H1 (cell line): ENCODE results near the gene WDR93. TPM values are rescaled to one million over a fixed set of nuclear protein-coding genes. Genes with fewer than 3 reads are reported as not detected.

Source experiments
- CTCF ChIA-PET: fragments of 300-600 bp; sonication (Branson Sonifier 250); formaldehyde crosslinking; loops from one replicate; lab custom pipeline; 2021; ENCODE audit not compliant: partially characterized antibody; lab: Charles Lee
- POLR2A ChIA-PET: fragments of 300-600 bp; sonication (Branson Sonifier 250); formaldehyde crosslinking; loops from one replicate; lab custom pipeline; 2021; ENCODE audit warnings: inconsistent platforms; ENCODE audit not compliant: partially characterized antibody; lab: Charles Lee
- DNase-seq, 2 experiments: peaks; one replicate each; pipeline versions ENCODE4 v3.0.0 to v3.0.0-alpha.2; 2010 to 2022; ENCODE audit warnings: low spot score in 2 of 2, low read depth in 1 of 2, mixed read lengths in 1 of 2
- FAIRE-seq: peaks from 2 replicates; lab custom pipeline; 2011; peaks lifted over from hg19 to GRCh38; lab: Jason Lieb, UNC
- H2AFZ ChIP-seq: 2 replicates; pipeline ENCODE4 v1.8.1; 2012; ENCODE audit warnings: low read length, inconsistent platforms
- H2AK5ac ChIP-seq: 2 replicates; pipeline ENCODE4 v1.6.1; 2013; ENCODE audit warnings: low read depth, low read length
- H2BK120ac ChIP-seq: replicated peaks from 2 replicates; pipeline ENCODE3; 2013; ENCODE audit warnings: low read depth, low read length, inconsistent platforms
- H2BK12ac ChIP-seq: 2 replicates; pipeline ENCODE4 v1.6.1; 2013; ENCODE audit warnings: low read depth, low read length
- H2BK15ac ChIP-seq: 2 replicates; pipeline ENCODE4 v1.6.1; 2013; ENCODE audit warnings: low read length
- H2BK20ac ChIP-seq: 2 replicates; pipeline ENCODE4 v1.6.1; 2013; ENCODE audit warnings: low read length
- H2BK5ac ChIP-seq: 2 replicates; pipeline ENCODE4 v1.6.1; 2013; ENCODE audit warnings: low read depth, low read length
- H3K14ac ChIP-seq: 2 replicates; pipeline ENCODE4 v1.6.1; 2013; ENCODE audit warnings: inconsistent platforms; ENCODE audit not compliant: insufficient read length
- H3K18ac ChIP-seq: 2 replicates; pipeline ENCODE4 v1.6.1; 2013; ENCODE audit warnings: low read length; ENCODE audit errors: extremely low read depth
- H3K23ac ChIP-seq: 2 replicates; pipeline ENCODE4 v1.6.1; 2013; ENCODE audit warnings: inconsistent platforms; ENCODE audit not compliant: insufficient read length
- H3K23me2 ChIP-seq: 2 replicates; pipeline ENCODE4 v1.6.1; 2013; ENCODE audit warnings: low read depth, low read length
- H3K27ac ChIP-seq: 2 replicates; pipeline ENCODE4 v1.6.1; 2011; ENCODE audit warnings: low read depth, low read length, inconsistent platforms
- H3K27me3 ChIP-seq, 4 experiments: replicated peaks in 1 of 4; 1 replicate in 1 of 4; 2 replicates in 3 of 4; pipeline versions ENCODE4 v1.6.1 to v1.8.1; 2011 to 2013; ENCODE audit warnings: low read length in 3 of 4, mild to moderate bottlenecking in 3 of 4, inconsistent platforms in 2 of 4, mixed read lengths in 2 of 4, moderate library complexity in 1 of 4; ENCODE audit not compliant: control insufficient read depth in 3 of 4, insufficient read depth in 3 of 4; ENCODE audit errors: extremely low read depth in 1 of 4
- H3K36me3 ChIP-seq, 4 experiments: 2 replicates each; pipeline versions ENCODE4 v1.6.1 to v1.8.1; 2011 to 2013; ENCODE audit warnings: mild to moderate bottlenecking in 4 of 4, low read length in 3 of 4, moderate library complexity in 2 of 4, control low read depth in 1 of 4, inconsistent platforms in 1 of 4; ENCODE audit not compliant: insufficient read depth in 4 of 4, control insufficient read depth in 2 of 4
- H3K4ac ChIP-seq: replicated peaks from 2 replicates; pipeline ENCODE3; 2013; ENCODE audit warnings: low read length, low read depth, mixed read lengths, inconsistent platforms; ENCODE audit not compliant: insufficient read length
- H3K4me1 ChIP-seq, 4 experiments: replicated peaks in 1 of 4; 1 replicate in 1 of 4; 2 replicates in 3 of 4; pipeline versions ENCODE4 v1.6.1 to v1.8.1; 2011 to 2013; ENCODE audit warnings: low read length in 3 of 4, inconsistent platforms in 2 of 4, mixed read lengths in 1 of 4; ENCODE audit not compliant: insufficient read depth in 4 of 4, control insufficient read depth in 3 of 4
- H3K4me2 ChIP-seq, 2 experiments: 2 replicates each; pipeline versions ENCODE4 v1.6.1 to v1.8.1; 2011 to 2013; ENCODE audit warnings: low read depth in 2 of 2, low read length in 2 of 2, control low read depth in 1 of 2, inconsistent platforms in 1 of 2, mild to moderate bottlenecking in 1 of 2; ENCODE audit not compliant: insufficient read depth in 1 of 2
- H3K4me3 ChIP-seq, 4 experiments: fragments of 200-600, 300-600 bp in 1 of 4; sonication (generic), shearing (Covaris generic), sonication (Bioruptor Twin) in 1 of 4; 2 replicates each; pipeline versions ENCODE4 v1.5.1 to v1.8.1; 2011 to 2016; ENCODE audit warnings: low read length in 4 of 4, low read depth in 3 of 4, control low read depth in 2 of 4, inconsistent platforms in 2 of 4, mild to moderate bottlenecking in 2 of 4, mixed read lengths in 1 of 4, moderate library complexity in 1 of 4; ENCODE audit not compliant: insufficient read depth in 2 of 4; ENCODE audit errors: extremely low read depth in 1 of 4
- H3K56ac ChIP-seq: replicated peaks from 2 replicates; pipeline ENCODE3; 2013; ENCODE audit warnings: low read depth, mild to moderate bottlenecking, mixed read lengths, low read length, inconsistent platforms; ENCODE audit not compliant: insufficient read length
- H3K79me1 ChIP-seq: 2 replicates; pipeline ENCODE4 v1.6.1; 2013; ENCODE audit warnings: low read depth, low read length, control low read depth
- H3K79me2 ChIP-seq, 2 experiments: 2 replicates each; pipeline versions ENCODE4 v1.6.1 to v1.8.1; 2012 to 2013; ENCODE audit warnings: low read length in 2 of 2, mild to moderate bottlenecking in 2 of 2, inconsistent platforms in 1 of 2; ENCODE audit not compliant: insufficient read depth in 2 of 2, control insufficient read depth in 1 of 2
- H3K9ac ChIP-seq, 4 experiments: replicated peaks in 1 of 4; 1 replicate in 1 of 4; 2 replicates in 3 of 4; pipeline versions ENCODE4 v1.6.1 to v1.8.1; 2011 to 2013; ENCODE audit warnings: low read depth in 3 of 4, low read length in 3 of 4, control low read depth in 2 of 4, mild to moderate bottlenecking in 2 of 4, moderate library complexity in 2 of 4, inconsistent platforms in 1 of 4; ENCODE audit errors: extremely low read depth in 1 of 4
- H3K9me3 ChIP-seq, 2 experiments: 2 replicates each; pipeline versions ENCODE4 v1.6.1 to v1.8.1; 2012 to 2013; ENCODE audit warnings: mild to moderate bottlenecking in 2 of 2, moderate library complexity in 2 of 2, control low read depth in 1 of 2, inconsistent platforms in 1 of 2, low read depth in 1 of 2, low read length in 1 of 2, mixed read lengths in 1 of 2; ENCODE audit not compliant: insufficient read depth in 2 of 2
- H4K20me1 ChIP-seq, 2 experiments: replicated peaks in 1 of 2; 2 replicates each; pipeline versions ENCODE3 to v1.8.1; 2011 to 2013; ENCODE audit warnings: inconsistent platforms in 2 of 2, low read length in 2 of 2, mild to moderate bottlenecking in 1 of 2; ENCODE audit not compliant: insufficient read depth in 2 of 2, control insufficient read depth in 1 of 2
- H4K5ac ChIP-seq: 2 replicates; pipeline ENCODE4 v1.6.1; 2013; ENCODE audit warnings: low read length, low read depth, mixed read lengths, inconsistent platforms; ENCODE audit not compliant: insufficient read length
- H4K8ac ChIP-seq: 2 replicates; pipeline ENCODE4 v1.8.0; 2013; ENCODE audit warnings: mild to moderate bottlenecking, moderate library complexity, low read length, inconsistent platforms; ENCODE audit not compliant: insufficient read depth; ENCODE audit errors: extremely low read depth
- H4K91ac ChIP-seq: replicated peaks from 2 replicates; pipeline ENCODE3; 2013; ENCODE audit warnings: low read length, mixed read lengths, inconsistent platforms; ENCODE audit not compliant: insufficient read length
- CBX8 ChIP-seq: fragments of 300-800, 300-1000 bp; sonication (generic); IDR thresholded peaks from 2 replicates; pipeline ENCODE4 v1.7.1; 2016; ENCODE audit warnings: low read depth, low read length, borderline replicate concordance
- E2F6 ChIP-seq: IDR thresholded peaks from 2 replicates; pipeline ENCODE4 v1.6.1; 2012; ENCODE audit warnings: inconsistent platforms
- EZH2 ChIP-seq: fragments of 200-600 bp; sonication (generic); IDR thresholded peaks from 2 replicates; pipeline ENCODE4 v1.7.1; 2012; ENCODE audit warnings: low read depth, mild to moderate bottlenecking, moderate library complexity, low read length, inconsistent platforms; ENCODE audit not compliant: severe bottlenecking
- FOSL1 ChIP-seq: IDR thresholded peaks from 2 replicates; pipeline ENCODE4 v1.6.1; 2011; ENCODE audit warnings: mild to moderate bottlenecking, low read depth, low read length, moderate library complexity; ENCODE audit not compliant: insufficient read depth
- HDAC2 ChIP-seq, 2 experiments: fragments of 300-600 bp in 1 of 2; sonication (generic) in 1 of 2; IDR thresholded peaks; 2 replicates each; pipeline ENCODE4 v1.6.1; 2011 to 2012; ENCODE audit warnings: low read depth in 2 of 2, low read length in 2 of 2, mild to moderate bottlenecking in 2 of 2, moderate library complexity in 2 of 2, borderline replicate concordance in 1 of 2, inconsistent platforms in 1 of 2
- MAFK ChIP-seq: IDR thresholded peaks from 2 replicates; pipeline ENCODE4 v1.6.1; 2012; ENCODE audit warnings: low read depth, mild to moderate bottlenecking, improper control_type of control experiment, low read length
- SIN3A ChIP-seq, 2 experiments: IDR thresholded peaks in 1 of 2; conservative IDR thresholded peaks in 1 of 2; 2 replicates each; pipeline ENCODE4 v1.6.1; 2011 to 2012; ENCODE audit warnings: low read length in 2 of 2, improper control_type of control experiment in 1 of 2, low read depth in 1 of 2, mild to moderate bottlenecking in 1 of 2
- SP1 ChIP-seq: IDR thresholded peaks from 2 replicates; pipeline ENCODE4 v1.6.1; 2011; ENCODE audit warnings: low read depth, low read length
- TAF7 ChIP-seq: optimal IDR thresholded peaks from 2 replicates; pipeline ENCODE3; 2011; ENCODE audit warnings: low read depth, mild to moderate bottlenecking, inconsistent platforms, low read length, moderate library complexity, borderline replicate concordance
- TBP ChIP-seq: IDR thresholded peaks from 2 replicates; pipeline ENCODE4 v1.6.1; 2011; ENCODE audit warnings: low read depth, low read length, improper control_type of control experiment
- TEAD4 ChIP-seq: IDR thresholded peaks from 2 replicates; pipeline ENCODE4 v1.6.1; 2012; ENCODE audit warnings: low read depth, low read length, inconsistent platforms, mixed read lengths
- ZNF274 ChIP-seq: IDR thresholded peaks from 2 replicates; pipeline ENCODE4 v1.7.0; 2012; ENCODE audit warnings: low read length, borderline replicate concordance; ENCODE audit errors: extremely low read depth
- WGBS, 2 experiments: shearing (Covaris generic) in 1 of 2; methylation state at CpG; one replicate each; pipeline versions ENCODE4 v1.1.6 to v1.1.7; 2013 to 2015; ENCODE audit warnings: low lambda C conversion rate in 2 of 2, mixed read lengths in 2 of 2, inconsistent platforms in 1 of 2, low coverage in 1 of 2, missing lambda C conversion rate in 1 of 2; ENCODE audit not compliant: insufficient replicate concordance in 2 of 2, insufficient coverage in 1 of 2, insufficient read length in 1 of 2; ENCODE audit errors: extremely low coverage in 1 of 2, missing lambda C conversion rate in 1 of 2; 5-methylcytosine and 5-hydroxymethylcytosine counted together
- polyA plus RNA-seq, 7 experiments: library from polyadenylated mRNA; depleted of rRNA in 3 of 7; stranded (reverse) in 5 of 7; unstranded in 2 of 7; fragments of >200 nt in 5 of 7; fragments of 200-250 nt in 2 of 7; gene quantifications; 1 replicate in 5 of 7; 2 replicates in 1 of 7; 4 replicates in 1 of 7; pipeline versions ENCODE4 v1.2.1 to v1.2.3, GENCODE V29; 2011 to 2013; ENCODE audit warnings: missing spikeins in 2 of 7, mixed read lengths in 2 of 7
- total RNA-seq: library from RNA; stranded (reverse); fragmentation: NEBNext Ultra II Directional; extraction: Animal tissue kit (Norgen Biotek cat#: 25700); gene quantifications from 2 replicates; pipeline ENCODE4 v1.2.1, GENCODE V29; 2021

Gene WDR93
- total and polyA plus RNA-seq, 2 of the 8 experiments (the other 6 are each of a cell fraction or from before 2014, with no cell fraction given), result 0.03 TPM; not detected in 1

- WGBS, 2 experiments, result 59% methylated on average over 3 of the region's 4 CpGs; no CpG with 5 or more reads in 1 of the 2 experiments
- POLR2A ChIA-PET, result interaction anchor here (1.3 to 1.6 kb wide), 3 partner anchors 74 to 352 kb away, joined by 3 read pairs; partner anchors contain the start of genes ARPIN and IDH2
- TF ChIP-seq SIN3A (conservative IDR thresholded peaks at IDR 0.05 in 1 of 2, IDR thresholded peaks at IDR 0.05 in 1 of 2; ENCODE audit: low read depth in 1 of 2, low read length in 2 of 2), result no peak
- no peak for TF ChIP-seq E2F6
- no peak for TF ChIP-seq HDAC2 (IDR thresholded peaks at IDR 0.05; ENCODE audit: borderline replicate concordance in 1 of 2, low read depth in 2 of 2, low read length in 2 of 2)
- no peak for TF ChIP-seq TBP
- TF ChIP-seq MAFK, result no peak
- no peak for TF ChIP-seq FOSL1
- no peak for TF ChIP-seq ZNF274
- TF ChIP-seq CBX8, result no peak
- no peak for TF ChIP-seq EZH2
- TF ChIP-seq SP1, result no peak
- TF ChIP-seq TEAD4, result no peak
- TF ChIP-seq TAF7, result no peak
These were observed 58.9 kb downstream of the WDR93 start for GRCh38 chr15:89749526-89749925.

More at GRCh38 chr15:89749526-89749925, 58.9 kb downstream of the WDR93 start:
- H3K79me1 ChIP-seq, result no peaks in the 10 kb centered on the region; the same call in none of the 2 replicates
- H3K23ac ChIP-seq, result no peak overlapping the region
- H3K56ac ChIP-seq, result no peak overlapping the region
- H3K4me1 ChIP-seq, result peaks cover 0 to 24% (median 19%) of the 10 kb centered on the region in 4 experiments; a peak in 6 of 7 replicates
- CTCF ChIA-PET, result interaction anchor here (0.6 to 2.6 kb wide), 7 partner anchors 9 to 258 kb away, joined by 3 to 11 read pairs (median 5); no protein-coding TSS in a partner anchor
- peak overlapping the region; percentile 22; the same call in 1 of the 2 replicates for H4K8ac ChIP-seq
- H3K18ac ChIP-seq, result no peak overlapping the region
- H3K79me2 ChIP-seq, result no peaks in the 10 kb centered on the region
- H3K23me2 ChIP-seq, result peaks cover 28% of the 10 kb centered on the region; the same call in 1 of the 2 replicates
- peaks cover 40 to 75% (median 70%) of the 10 kb centered on the region in 4 experiments for H3K27me3 ChIP-seq
- no peak overlapping the region for H4K5ac ChIP-seq
- H2BK120ac ChIP-seq, result no peak overlapping the region
- peaks cover 1 to 12% of the 10 kb centered on the region in 2 experiments for H4K20me1 ChIP-seq
- peak overlapping the region in 3 of 4 experiments; percentile 50 to 66 (median 51); a peak in 4 of 8 replicates for H3K4me3 ChIP-seq
- H3K36me3 ChIP-seq, result no peaks in the 10 kb centered on the region
- H3K4me2 ChIP-seq, result peak overlapping the region; percentile 67 to 97; a peak in 3 of 4 replicates
- FAIRE-seq (no peak), DNase-seq (no peak)
- no peak overlapping the region for H3K9ac ChIP-seq
- H4K91ac ChIP-seq, result no peak overlapping the region
- no peak overlapping the region for H3K4ac ChIP-seq
- no peaks in the 10 kb centered on the region for H3K9me3 ChIP-seq
- H2AFZ ChIP-seq, result no peak overlapping the region
- H3K27ac ChIP-seq, result no peak overlapping the region
- H3K14ac ChIP-seq, result no peak overlapping the region
- H2BK12ac ChIP-seq, result no peak overlapping the region
- no peak overlapping the region for H2BK15ac ChIP-seq
- no peak overlapping the region for H2AK5ac ChIP-seq
- H2BK5ac ChIP-seq, result no peak overlapping the region
- no peak overlapping the region for H2BK20ac ChIP-seq
